Breast epithelium (tissue), 4 donors: ENCODE data around the gene AMFR. TPM values are rescaled to one million over a fixed set of nuclear protein-coding genes. Genes with fewer than 3 reads are reported as not detected.

Source experiments
- DNase-seq, 2 donors: peaks; one replicate each; pipeline ENCODE4 v3.0.0-alpha.2; 2019; ENCODE audit warnings: low spot score in 2 of 2
- H3K27ac ChIP-seq, 2 donors: fragments of 200-600 bp; sonication (generic) in 1 of 2; one replicate each; pipeline ENCODE4 v1.5.1; 2016 to 2019; ENCODE audit warnings: mild to moderate bottlenecking in 1 of 2
- H3K27me3 ChIP-seq, 2 donors: fragments of 200-600 bp; sonication (generic) in 1 of 2; one replicate each; pipeline versions ENCODE4 v1.5.1 to v1.6.0; 2017 to 2019; ENCODE audit warnings: control low read depth in 1 of 2, mild to moderate bottlenecking in 1 of 2
- H3K36me3 ChIP-seq: fragments of 200-600 bp; one replicate; pipeline ENCODE4 v1.5.1; 2019
- H3K4me1 ChIP-seq, 2 donors: fragments of 200-600 bp; sonication (generic); one replicate each; pipeline ENCODE4 v1.5.1; 2016 to 2019; ENCODE audit warnings: control low read depth in 1 of 2
- H3K4me3 ChIP-seq, 3 donors: fragments of 200-600 bp; sonication (generic); 1 replicate in 2 of 3; 2 replicates in 1 of 3; pipeline ENCODE4 v1.5.1; 2016 to 2019; ENCODE audit warnings: mild to moderate bottlenecking in 3 of 3, moderate library complexity in 2 of 3
- H3K9me3 ChIP-seq, 2 donors: fragments of 200-600 bp; sonication (generic) in 1 of 2; one replicate each; pipeline ENCODE4 v1.5.1; 2016 to 2019; ENCODE audit warnings: control low read depth in 1 of 2
- POLR2A ChIP-seq: fragments of 450-650 bp; IDR thresholded peaks from one replicate; pipeline ENCODE4 v1.6.1; 2016; ENCODE audit warnings: antibody characterized with exemption, mild to moderate bottlenecking, moderate library complexity
- POLR2AphosphoS5 ChIP-seq, 3 donors: sonication (generic); formaldehyde crosslinking; IDR thresholded peaks; one replicate each; pipeline ENCODE4 v1.6.1; 2017; ENCODE audit warnings: antibody characterized with exemption in 3 of 3
- intact Hi-C: fragments of 100-400 bp; cut with DNase I; formaldehyde crosslinking; loops from one replicate; pipeline ENCODE4 v1.15.1; 2023; ENCODE audit warnings: low total_unique reads
- total RNA-seq, 3 donors: library from RNA; depleted of rRNA; stranded (reverse); fragments of >200 nt; gene quantifications; one replicate each; pipeline ENCODE4 v1.1.0, GENCODE V29; 2016
- TF ChIP-seq, protein P1 (sequence below), 3 donors: fragments of 450-650 bp; IDR thresholded peaks; one replicate each; pipeline ENCODE4 v1.5.1; 2016 to 2017; ENCODE audit warnings: antibody characterized with exemption in 3 of 3, mild to moderate bottlenecking in 3 of 3, moderate library complexity in 3 of 3

Gene AMFR
- total RNA-seq, 3 donors from 2014 or later, result 156 to 205 (median 188) TPM

- TF ChIP-seq POLR2AphosphoS5 (IDR thresholded peaks at IDR 0.05) (no peak), POLR2A (no peak)
- TF ChIP-seq, protein P1, sequence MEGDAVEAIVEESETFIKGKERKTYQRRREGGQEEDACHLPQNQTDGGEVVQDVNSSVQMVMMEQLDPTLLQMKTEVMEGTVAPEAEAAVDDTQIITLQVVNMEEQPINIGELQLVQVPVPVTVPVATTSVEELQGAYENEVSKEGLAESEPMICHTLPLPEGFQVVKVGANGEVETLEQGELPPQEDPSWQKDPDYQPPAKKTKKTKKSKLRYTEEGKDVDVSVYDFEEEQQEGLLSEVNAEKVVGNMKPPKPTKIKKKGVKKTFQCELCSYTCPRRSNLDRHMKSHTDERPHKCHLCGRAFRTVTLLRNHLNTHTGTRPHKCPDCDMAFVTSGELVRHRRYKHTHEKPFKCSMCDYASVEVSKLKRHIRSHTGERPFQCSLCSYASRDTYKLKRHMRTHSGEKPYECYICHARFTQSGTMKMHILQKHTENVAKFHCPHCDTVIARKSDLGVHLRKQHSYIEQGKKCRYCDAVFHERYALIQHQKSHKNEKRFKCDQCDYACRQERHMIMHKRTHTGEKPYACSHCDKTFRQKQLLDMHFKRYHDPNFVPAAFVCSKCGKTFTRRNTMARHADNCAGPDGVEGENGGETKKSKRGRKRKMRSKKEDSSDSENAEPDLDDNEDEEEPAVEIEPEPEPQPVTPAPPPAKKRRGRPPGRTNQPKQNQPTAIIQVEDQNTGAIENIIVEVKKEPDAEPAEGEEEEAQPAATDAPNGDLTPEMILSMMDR (IDR thresholded peaks at IDR 0.05), result no peak
- DNase-seq, result no peak
- intact Hi-C loops, result loop anchor here (10.0 kb wide), 2 partner anchors 372 to 762 kb away; no protein-coding TSS in a partner anchor
- Histone ChIP-seq H3K4me1 (no peaks in the 10 kb centered on the region), H3K36me3 (no peaks in the 10 kb centered on the region), H3K27me3 (no peaks in the 10 kb centered on the region), H3K9me3 (no peaks in the 10 kb centered on the region), H3K27ac (no peak overlapping the region), H3K4me3 (no peak overlapping the region)
Observed at GRCh38 chr16:56316545-56316944, 108.8 kb downstream of the AMFR start.

- DNase-seq, result no peak
- H3K9me3 ChIP-seq, result no peaks in the 10 kb centered on the region
- no peaks in the 10 kb centered on the region for H3K4me1 ChIP-seq
- H3K27me3 ChIP-seq, result no peaks in the 10 kb centered on the region
- TF ChIP-seq, protein P1 (IDR thresholded peaks at IDR 0.05), result no peak
- no peak for TF ChIP-seq POLR2A
- TF ChIP-seq POLR2AphosphoS5 (IDR thresholded peaks at IDR 0.05), result no peak
- no peak overlapping the region for H3K4me3 ChIP-seq
- H3K36me3 ChIP-seq, result no peaks in the 10 kb centered on the region
- H3K27ac ChIP-seq, result no peak overlapping the region
- intact Hi-C loops, result loop anchor here (10.0 kb wide), 2 partner anchors 371 to 761 kb away; no protein-coding TSS in a partner anchor
Observed at GRCh38 chr16:56315955-56316354, 109.4 kb downstream of the AMFR start.

- H3K27ac ChIP-seq, result no peak overlapping the region
- no peaks in the 10 kb centered on the region for H3K9me3 ChIP-seq
- H3K4me3 ChIP-seq, result no peak overlapping the region
- DNase-seq, result no peak
- no peaks in the 10 kb centered on the region for H3K4me1 ChIP-seq
- H3K27me3 ChIP-seq, result no peaks in the 10 kb centered on the region
- no peaks in the 10 kb centered on the region for H3K36me3 ChIP-seq
- TF ChIP-seq POLR2A (no peak), POLR2AphosphoS5 (IDR thresholded peaks at IDR 0.05) (no peak)
- TF ChIP-seq, protein P1 (IDR thresholded peaks at IDR 0.05), result no peak
- intact Hi-C loops, result loop anchor here (10.0 kb wide), 2 partner anchors 370 to 760 kb away; no protein-coding TSS in a partner anchor
Observed at GRCh38 chr16:56314244-56314850, 111.0 kb downstream of the AMFR start.

- Histone ChIP-seq H3K4me3 (no peak overlapping the region), H3K27ac (no peak overlapping the region), H3K4me1 (no peaks in the 10 kb centered on the region), H3K9me3 (no peaks in the 10 kb centered on the region), H3K36me3 (no peaks in the 10 kb centered on the region), H3K27me3 (no peaks in the 10 kb centered on the region)
- DNase-seq, result no peak
- intact Hi-C loops, result loop anchor here (10.0 kb wide), 2 partner anchors 368 to 758 kb away; no protein-coding TSS in a partner anchor
- TF ChIP-seq, protein P1 (IDR thresholded peaks at IDR 0.05), result no peak
- no peak for TF ChIP-seq POLR2AphosphoS5 (IDR thresholded peaks at IDR 0.05)
- TF ChIP-seq POLR2A, result no peak
Observed at GRCh38 chr16:56312556-56312955, 112.8 kb downstream of the AMFR start.

GRCh38 chr16:56312028-56312300 is 113.4 kb downstream of the AMFR start:
- Histone ChIP-seq H3K4me3 (no peak overlapping the region), H3K36me3 (no peaks in the 10 kb centered on the region), H3K9me3 (no peaks in the 10 kb centered on the region), H3K4me1 (no peaks in the 10 kb centered on the region), H3K27ac (no peak overlapping the region), H3K27me3 (no peaks in the 10 kb centered on the region)
- TF ChIP-seq, protein P1 (IDR thresholded peaks at IDR 0.05), result no peak
- TF ChIP-seq POLR2AphosphoS5 (IDR thresholded peaks at IDR 0.05), result no peak
- no peak for TF ChIP-seq POLR2A
- no peak for DNase-seq
- intact Hi-C loops, result loop anchor here (10.0 kb wide), 2 partner anchors 367 to 757 kb away; no protein-coding TSS in a partner anchor

Other genes starting within 250 kb of the AMFR start
- 1 to 10 TPM in 1 of 3 donors, under 1 TPM in 2; 0.96 to 1.9 (median 0.98) TPM for gene GNAO1, start 234.1 kb downstream of the AMFR start, total RNA-seq
- gene NUDT21, start 25.8 kb upstream of the AMFR start, total RNA-seq, result 10 to 100 TPM; 53.9 to 65.3 (median 54.1) TPM
- gene OGFOD1, start 26.0 kb upstream of the AMFR start, total RNA-seq, result 10 to 100 TPM; 21.4 to 36.3 (median 25.2) TPM
- 10 to 100 TPM; 42.6 to 80.5 (median 56.2) TPM for gene BBS2, start 94.5 kb upstream of the AMFR start, total RNA-seq
- not detected for gene MT4, start 139.5 kb upstream of the AMFR start, total RNA-seq
- gene MT3, start 164.0 kb upstream of the AMFR start, total RNA-seq, result not detected
- gene MT2A, start 183.0 kb upstream of the AMFR start, total RNA-seq, result 100 to 1,000 TPM; 352 to 543 (median 428) TPM
- 100 to 1,000 TPM; 284 to 698 (median 513) TPM for gene MT1E, start 200.2 kb upstream of the AMFR start, total RNA-seq
- 100 to 1,000 TPM in 1 of 3 donors, 10 to 100 TPM in 2; 42.9 to 120 (median 46.0) TPM for gene MT1M, start 207.1 kb upstream of the AMFR start, total RNA-seq
- gene MT1A, start 213.1 kb upstream of the AMFR start, total RNA-seq, result 100 to 1,000 TPM in 2 of 3 donors, 10 to 100 TPM in 1; 97.8 to 672 (median 130) TPM
- not detected for gene MT1B, start 226.3 kb upstream of the AMFR start, total RNA-seq
- 10 to 100 TPM in 2 of 3 donors, 1 to 10 TPM in 1; 9.1 to 34.0 (median 12.1) TPM for gene MT1F, start 232.4 kb upstream of the AMFR start, total RNA-seq
- gene MT1G, start 242.5 kb upstream of the AMFR start, total RNA-seq, result 100 to 1,000 TPM in 1 of 3 donors, 10 to 100 TPM in 2; 20.0 to 224 (median 48.3) TPM
- not detected for gene MT1H, start 244.3 kb upstream of the AMFR start, total RNA-seq